ENCODE data around the gene PCDHGC3.

The PCDHGC3 gene

GRCh38 chr5:141524604-141525597 is 49.1 kb downstream of the PCDHGC3 start:
- peak; percentile 15 for DNase-seq

- no peak for DNase-seq
Observed at GRCh38 chr5:141525653-141526052, 49.9 kb downstream of the PCDHGC3 start.

GRCh38 chr5:141527426-141527825 is 51.7 kb downstream of the PCDHGC3 start:
- DNase-seq = no peak

Data from activated gamma-delta T cell (primary cell).